K562 (cell line): Measurements from ENCODE around the gene NDUFAF3. TPM values are rescaled to one million over a fixed set of nuclear protein-coding genes. Genes with fewer than 3 reads are reported as not detected.

ENCODE experiments used
- ARID1B ChIP-seq: fragments of 450-650 bp; IDR thresholded peaks from 2 replicates; pipeline ENCODE4 v1.6.1; 2016; ENCODE audit warnings: antibody characterized with exemption, mild to moderate bottlenecking, inconsistent platforms
- ETV5 ChIP-seq: sonication (generic); formaldehyde crosslinking; IDR thresholded peaks from 2 replicates; pipeline ENCODE4 v1.4.0; 2020; ENCODE audit warnings: low read depth, mild to moderate bottlenecking, missing genetic modification reagents
- FOXA1 ChIP-seq: fragments of 450-650 bp; IDR thresholded peaks from 2 replicates; pipeline ENCODE4 v1.6.1; 2016; ENCODE audit warnings: mild to moderate bottlenecking, borderline replicate concordance
- FOXJ3 ChIP-seq: sonication (generic); formaldehyde crosslinking; IDR thresholded peaks from 2 replicates; pipeline ENCODE4 v1.4.0; 2020; ENCODE audit warnings: mild to moderate bottlenecking, missing genetic modification reagents
- HNRNPUL1 ChIP-seq: fragments of 200-400 bp; formaldehyde crosslinking; IDR thresholded peaks from 2 replicates; pipeline ENCODE4 v1.6.1; 2017; ENCODE audit warnings: low read length
- KHSRP ChIP-seq: fragments of 450-650 bp; IDR thresholded peaks from 2 replicates; pipeline ENCODE4 v1.6.1; 2017
- MTF1 ChIP-seq: fragments of 250-450 bp; sonication (Bioruptor Pico); IDR thresholded peaks from 2 replicates; pipeline ENCODE4 v1.9.0; 2021; ENCODE audit warnings: moderate library complexity, mild to moderate bottlenecking, inconsistent platforms, borderline replicate concordance
- PCBP1 ChIP-seq: fragments of 200-400 bp; formaldehyde crosslinking; IDR thresholded peaks from 2 replicates; pipeline ENCODE4 v1.6.1; 2018; ENCODE audit warnings: mild to moderate bottlenecking, low read depth, low read length; ENCODE audit not compliant: poor library complexity, severe bottlenecking
- PHF8 ChIP-seq: fragments of 200-600 bp; sonication (generic); IDR thresholded peaks from 2 replicates; pipeline ENCODE4 v1.6.1; 2012; ENCODE audit warnings: mixed run types, mild to moderate bottlenecking, inconsistent platforms, low read length, moderate library complexity, borderline replicate concordance
- POU5F1 ChIP-seq: fragments of 150-350 bp; IDR thresholded peaks from 2 replicates; pipeline ENCODE4 v1.6.1; 2014; ENCODE audit warnings: borderline replicate concordance, low read length, low read depth, mild to moderate bottlenecking; ENCODE audit not compliant: partially characterized antibody
- RBM39 ChIP-seq: fragments of 200-400 bp; formaldehyde crosslinking; optimal IDR thresholded peaks from 2 replicates; pipeline ENCODE3; 2018; ENCODE audit warnings: low read depth, low read length
- TOE1 ChIP-seq, 2 experiments: fragments of 450-650 bp in 1 of 2; sonication (generic) in 1 of 2; formaldehyde crosslinking in 1 of 2; IDR thresholded peaks; 2 replicates each; pipeline versions ENCODE4 v1.7.1 to v1.8.0; 2016 to 2022; ENCODE audit warnings: borderline replicate concordance in 2 of 2, mild to moderate bottlenecking in 2 of 2, antibody characterized with exemption in 1 of 2, inconsistent platforms in 1 of 2, low read depth in 1 of 2, missing genetic modification reagents in 1 of 2, moderate library complexity in 1 of 2
- ZFP1 ChIP-seq: fragments of 450-650 bp; formaldehyde crosslinking; IDR thresholded peaks from 2 replicates; pipeline ENCODE4 v1.4.0; 2020; ENCODE audit warnings: mild to moderate bottlenecking, mixed read lengths
- ZNF217 ChIP-seq: sonication (generic); formaldehyde crosslinking; IDR thresholded peaks from 2 replicates; pipeline ENCODE4 v1.8.0; 2022; ENCODE audit warnings: mild to moderate bottlenecking, missing genetic modification reagents
- ZNF232 ChIP-seq: sonication (generic); formaldehyde crosslinking; IDR thresholded peaks from 2 replicates; pipeline ENCODE4 v1.8.0; 2022; ENCODE audit warnings: mild to moderate bottlenecking, missing genetic modification reagents
- ZNF589 ChIP-seq: fragments of 200-800 bp; sonication (Bioruptor generic); IDR thresholded peaks from 2 replicates; pipeline ENCODE4 v1.6.1; 2016; ENCODE audit warnings: low read depth, missing genetic modification characterization, missing compliant biosample characterization
- polyA plus RNA-seq, 8 experiments: library from polyadenylated mRNA; depleted of rRNA in 4 of 8; stranded (reverse) in 5 of 8; unstranded in 3 of 8; fragments of >200 nt; fragmentation: Nextera tagmentation in 2 of 8; fragmentation: Illumina TruSeq in 1 of 8; extraction: Ambion mirVana in 2 of 8; extraction: Trizol in 1 of 8; gene quantifications; 2 replicates each; pipeline versions ENCODE4 v1.2.1 to v1.2.3, GENCODE V29; 2011 to 2014; ENCODE audit warnings: inconsistent platforms in 1 of 8, missing spikeins in 1 of 8
- total RNA-seq, 7 experiments: library from RNA; depleted of rRNA in 6 of 7; stranded (reverse); fragments of >200 nt in 6 of 7; fragmentation: Illumina TruSeq in 2 of 7; extraction: Trizol in 2 of 7; gene quantifications; 2 replicates each; pipeline versions ENCODE4 v1.2.1 to v1.2.3, GENCODE V29; 2011 to 2021; ENCODE audit warnings: low replicate concordance in 1 of 7
- TF ChIP-seq, protein P1 (sequence below): sonication (generic); formaldehyde crosslinking; IDR thresholded peaks from 2 replicates; pipeline ENCODE4 v1.8.0; 2022; ENCODE audit warnings: mild to moderate bottlenecking, missing genetic modification reagents
- TF ChIP-seq, protein P2 (sequence below): fragments of 250-450 bp; sonication (Bioruptor Pico); IDR thresholded peaks from 2 replicates; pipeline ENCODE4 v1.4.0; 2020; ENCODE audit warnings: mild to moderate bottlenecking, moderate library complexity

The NDUFAF3 gene
- total and polyA plus RNA-seq, 9 of the 15 experiments (the other 6 are each of a cell fraction or from before 2014, with no cell fraction given) = 17.0 to 127 (median 36.3) TPM

DNA sequence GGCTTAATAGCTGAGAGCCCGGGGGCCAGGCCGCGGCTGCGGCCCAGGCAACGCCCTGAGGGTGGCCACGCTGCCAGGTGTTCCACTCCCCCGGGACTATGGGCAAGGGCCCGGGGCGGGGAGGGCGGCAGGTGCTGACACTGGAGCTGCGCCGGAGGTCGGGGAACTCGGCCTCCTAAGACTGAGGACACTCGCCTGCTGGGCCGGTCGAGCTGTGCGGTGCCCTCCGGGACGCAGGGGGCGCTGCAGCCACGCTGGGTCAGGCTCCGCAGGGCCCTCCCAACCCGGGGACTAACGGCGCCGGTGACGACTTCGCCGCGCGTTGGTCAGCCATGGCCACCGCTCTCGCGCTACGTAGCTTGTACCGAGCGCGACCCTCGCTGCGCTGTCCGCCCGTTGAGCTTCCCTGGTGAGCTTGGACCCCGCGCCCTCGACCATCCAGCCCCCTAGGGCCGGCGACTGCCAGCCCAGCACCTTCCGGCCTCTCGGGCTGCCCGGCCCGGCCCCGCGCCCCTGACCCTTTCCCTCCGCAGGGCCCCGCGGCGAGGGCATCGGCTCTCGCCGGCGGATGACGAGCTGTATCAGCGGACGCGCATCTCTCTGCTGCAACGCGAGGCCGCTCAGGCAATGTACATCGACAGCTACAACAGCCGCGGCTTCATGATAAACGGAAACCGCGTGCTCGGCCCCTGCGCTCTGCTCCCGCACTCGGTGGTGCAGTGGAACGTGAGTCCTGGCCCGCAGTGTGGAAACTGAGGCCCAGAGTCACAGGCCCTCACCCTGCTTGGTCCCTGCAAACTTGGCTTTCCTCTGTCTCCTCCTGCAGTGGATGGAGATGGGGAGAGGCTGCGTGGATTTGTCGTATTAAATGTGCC, at the start of gene NDUFAF3 (continued):
- TF ChIP-seq TOE1 (IDR thresholded peaks at IDR 0.05; ENCODE audit: borderline replicate concordance) = peak; percentile 65
- TF ChIP-seq TOE1 (CRISPR knock-in tag; IDR thresholded peaks at IDR 0.05; ENCODE audit: borderline replicate concordance, low read depth) = no peak
- TF ChIP-seq FOXJ3 (CRISPR knock-in tag) = no peak
- TF ChIP-seq ETV5 (CRISPR knock-in tag) = no peak
- no peak for TF ChIP-seq ARID1B
- no peak for TF ChIP-seq ZNF217 (CRISPR knock-in tag)
- TF ChIP-seq, protein P1, sequence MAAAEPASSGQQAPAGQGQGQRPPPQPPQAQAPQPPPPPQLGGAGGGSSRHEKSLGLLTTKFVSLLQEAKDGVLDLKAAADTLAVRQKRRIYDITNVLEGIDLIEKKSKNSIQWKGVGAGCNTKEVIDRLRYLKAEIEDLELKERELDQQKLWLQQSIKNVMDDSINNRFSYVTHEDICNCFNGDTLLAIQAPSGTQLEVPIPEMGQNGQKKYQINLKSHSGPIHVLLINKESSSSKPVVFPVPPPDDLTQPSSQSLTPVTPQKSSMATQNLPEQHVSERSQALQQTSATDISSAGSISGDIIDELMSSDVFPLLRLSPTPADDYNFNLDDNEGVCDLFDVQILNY (CRISPR knock-in tag) = no peak
- peak; percentile 20 for TF ChIP-seq RBM39
- TF ChIP-seq HNRNPUL1 = no peak
- no peak for TF ChIP-seq POU5F1
- TF ChIP-seq, protein P2, sequence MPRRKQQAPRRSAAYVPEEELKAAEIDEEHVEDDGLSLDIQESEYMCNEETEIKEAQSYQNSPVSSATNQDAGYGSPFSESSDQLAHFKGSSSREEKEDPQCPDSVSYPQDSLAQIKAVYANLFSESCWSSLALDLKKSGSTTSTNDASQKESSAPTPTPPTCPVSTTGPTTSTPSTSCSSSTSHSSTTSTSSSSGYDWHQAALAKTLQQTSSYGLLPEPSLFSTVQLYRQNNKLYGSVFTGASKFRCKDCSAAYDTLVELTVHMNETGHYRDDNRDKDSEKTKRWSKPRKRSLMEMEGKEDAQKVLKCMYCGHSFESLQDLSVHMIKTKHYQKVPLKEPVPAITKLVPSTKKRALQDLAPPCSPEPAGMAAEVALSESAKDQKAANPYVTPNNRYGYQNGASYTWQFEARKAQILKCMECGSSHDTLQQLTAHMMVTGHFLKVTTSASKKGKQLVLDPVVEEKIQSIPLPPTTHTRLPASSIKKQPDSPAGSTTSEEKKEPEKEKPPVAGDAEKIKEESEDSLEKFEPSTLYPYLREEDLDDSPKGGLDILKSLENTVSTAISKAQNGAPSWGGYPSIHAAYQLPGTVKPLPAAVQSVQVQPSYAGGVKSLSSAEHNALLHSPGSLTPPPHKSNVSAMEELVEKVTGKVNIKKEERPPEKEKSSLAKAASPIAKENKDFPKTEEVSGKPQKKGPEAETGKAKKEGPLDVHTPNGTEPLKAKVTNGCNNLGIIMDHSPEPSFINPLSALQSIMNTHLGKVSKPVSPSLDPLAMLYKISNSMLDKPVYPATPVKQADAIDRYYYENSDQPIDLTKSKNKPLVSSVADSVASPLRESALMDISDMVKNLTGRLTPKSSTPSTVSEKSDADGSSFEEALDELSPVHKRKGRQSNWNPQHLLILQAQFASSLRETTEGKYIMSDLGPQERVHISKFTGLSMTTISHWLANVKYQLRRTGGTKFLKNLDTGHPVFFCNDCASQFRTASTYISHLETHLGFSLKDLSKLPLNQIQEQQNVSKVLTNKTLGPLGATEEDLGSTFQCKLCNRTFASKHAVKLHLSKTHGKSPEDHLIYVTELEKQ (CRISPR knock-in tag) = no peak
- peak; percentile 81; the same call in 1 of the 2 replicates for TF ChIP-seq PHF8
- TF ChIP-seq ZNF232 (CRISPR knock-in tag) = 0 out of 2 replicates have a peak, but pooled peaks have one; percentile 14
- TF ChIP-seq PCBP1 = no peak
- TF ChIP-seq ZNF589 (CRISPR knock-in tag) = no peak
- no peak for TF ChIP-seq MTF1 (CRISPR knock-in tag)
- TF ChIP-seq KHSRP = no peak
- TF ChIP-seq ZFP1 = no peak
- no peak for TF ChIP-seq FOXA1
